Heart left ventricle (tissue), 16 donors: ENCODE measurements around the gene NKPD1. TPM values are rescaled to one million over a fixed set of nuclear protein-coding genes. Genes with fewer than 3 reads are reported as not detected.

Experiments
- ATAC-seq, 4 donors: fragments of 200-7000 bp; cut with Tn5 transposase; one replicate each; pipeline ENCODE4 v1.9.1; 2020 to 2022; ENCODE audit warnings: moderate library complexity in 4 of 4, mild to moderate bottlenecking in 3 of 4, moderate number of reproducible peaks in 1 of 4
- DNase-seq, 5 donors: peaks; one replicate each; pipeline ENCODE4 v3.0.0-alpha.2; 2020
- H3K27ac ChIP-seq, 12 donors: fragments of 200-600 bp; sonication (generic) in 4 of 12; one replicate each; pipeline versions ENCODE4 v1.5.0 to v1.8.0; 2016 to 2022; ENCODE audit warnings: mild to moderate bottlenecking in 2 of 12
- H3K27me3 ChIP-seq, 9 donors: fragments of 200-600 bp; sonication (generic) in 2 of 9; one replicate each; pipeline versions ENCODE4 v1.5.1 to v1.8.0; 2016 to 2022; ENCODE audit warnings: mild to moderate bottlenecking in 3 of 9
- H3K36me3 ChIP-seq, 9 donors: fragments of 200-600 bp; sonication (generic) in 2 of 9; one replicate each; pipeline versions ENCODE4 v1.5.0 to v1.8.0; 2018 to 2022; ENCODE audit warnings: mild to moderate bottlenecking in 2 of 9
- H3K4me1 ChIP-seq, 12 donors: fragments of 200-600 bp; sonication (generic) in 4 of 12; one replicate each; pipeline versions ENCODE4 v1.5.0 to v1.8.0; 2016 to 2022; ENCODE audit warnings: mild to moderate bottlenecking in 3 of 12
- H3K4me3 ChIP-seq, 12 donors: fragments of 200-600 bp; sonication (generic) in 4 of 12; one replicate each; pipeline versions ENCODE4 v1.5.0 to v1.8.0; 2017 to 2022; ENCODE audit warnings: mild to moderate bottlenecking in 9 of 12, moderate library complexity in 4 of 12
- H3K9me3 ChIP-seq, 12 donors: fragments of 200-600 bp; sonication (generic) in 4 of 12; one replicate each; pipeline versions ENCODE4 v1.5.0 to v1.8.0; 2016 to 2022; ENCODE audit warnings: mild to moderate bottlenecking in 1 of 12
- POLR2A ChIP-seq, 2 donors: fragments of 450-650 bp; IDR thresholded peaks; one replicate each; pipeline ENCODE4 v1.6.1; 2017; ENCODE audit warnings: antibody characterized with exemption in 2 of 2, mild to moderate bottlenecking in 2 of 2, moderate library complexity in 2 of 2
- WGBS, 4 donors: extraction: QIAGEN DNeasy Blood & Tissue Kit in 2 of 4; methylation state at CpG; one replicate each; pipeline versions ENCODE4 v1.1.5 to v1.1.7; 2013 to 2018; 5-methylcytosine and 5-hydroxymethylcytosine counted together
- intact Hi-C, 10 donors: fragments of 100-400 bp; cut with DNase I; formaldehyde crosslinking; loops; one replicate each; pipeline versions ENCODE4 v1.11.1 to v1.14.2; 2022
- polyA plus RNA-seq, 2 donors: library from polyadenylated mRNA; stranded (reverse); fragments of 200-250 nt; gene quantifications; one replicate each; pipeline ENCODE4 v1.2.3, GENCODE V29; 2013
- total RNA-seq, 9 donors: library from RNA; depleted of rRNA in 2 of 9; stranded (reverse); fragments of >200 nt in 2 of 9; fragmentation: NEBNext Ultra II Directional in 3 of 9; extraction: Animal tissue kit (Norgen Biotek cat#: 25700) in 3 of 9; gene quantifications; one replicate each; pipeline versions ENCODE4 v1.1.0 to v1.2.4, GENCODE V29; 2016 to 2023
- TF ChIP-seq, protein P1 (sequence below), 12 donors: fragments of 200-600 bp; sonication (generic) in 4 of 12; IDR thresholded peaks; one replicate each; pipeline versions ENCODE4 v1.5.0 to v1.8.0; 2018 to 2022; ENCODE audit warnings: antibody characterized with exemption in 12 of 12, mild to moderate bottlenecking in 5 of 12
- donor health status: ischemic (EF 13 %, LVEDD 7.1; RV severe dilation, severe dysfunction).
- donor health status: healthy with polysubstance abuse.
- donor health status: DM: no; HTN: yes; CAD: no.
- donor health status: DM: no; HTN: no; CAD: no.
- donor health status: ischemic (EF 25% LVEDD 6.9; RV normal size, moderate dysfunction).
- donor health status: ischemic (EF 25% LVEDD 5.7; RV mildly dilated, moderate dysfunction).
- donor health status: healthy.
- donor health status: DM: yes; HTN: yes; CAD: no.
- donor health status: ischemic (EF 35%, LVEDD 5.7; RV mildly dilated, moderate dysfunction).
- donor health status: nonischemic (EF 11% LVEDD 7.7; RV severe dilation, severe dysfunction).
- donor health status: DM: yes; HTN: yes; CAD: no.
- donor health status: PGD.
- donor health status: ischemic (EF 29% LVEDD 5.4; RV normal size, mild dysfunction).
- donor health status: nonischemic (EF 23%, LVEDD 6.1; RV moderate dilation, normal function).

Gene NKPD1
- total and polyA plus RNA-seq, 11 donors, result 0.09 to 0.28 (median 0.14) TPM; not detected in 7

DNA sequence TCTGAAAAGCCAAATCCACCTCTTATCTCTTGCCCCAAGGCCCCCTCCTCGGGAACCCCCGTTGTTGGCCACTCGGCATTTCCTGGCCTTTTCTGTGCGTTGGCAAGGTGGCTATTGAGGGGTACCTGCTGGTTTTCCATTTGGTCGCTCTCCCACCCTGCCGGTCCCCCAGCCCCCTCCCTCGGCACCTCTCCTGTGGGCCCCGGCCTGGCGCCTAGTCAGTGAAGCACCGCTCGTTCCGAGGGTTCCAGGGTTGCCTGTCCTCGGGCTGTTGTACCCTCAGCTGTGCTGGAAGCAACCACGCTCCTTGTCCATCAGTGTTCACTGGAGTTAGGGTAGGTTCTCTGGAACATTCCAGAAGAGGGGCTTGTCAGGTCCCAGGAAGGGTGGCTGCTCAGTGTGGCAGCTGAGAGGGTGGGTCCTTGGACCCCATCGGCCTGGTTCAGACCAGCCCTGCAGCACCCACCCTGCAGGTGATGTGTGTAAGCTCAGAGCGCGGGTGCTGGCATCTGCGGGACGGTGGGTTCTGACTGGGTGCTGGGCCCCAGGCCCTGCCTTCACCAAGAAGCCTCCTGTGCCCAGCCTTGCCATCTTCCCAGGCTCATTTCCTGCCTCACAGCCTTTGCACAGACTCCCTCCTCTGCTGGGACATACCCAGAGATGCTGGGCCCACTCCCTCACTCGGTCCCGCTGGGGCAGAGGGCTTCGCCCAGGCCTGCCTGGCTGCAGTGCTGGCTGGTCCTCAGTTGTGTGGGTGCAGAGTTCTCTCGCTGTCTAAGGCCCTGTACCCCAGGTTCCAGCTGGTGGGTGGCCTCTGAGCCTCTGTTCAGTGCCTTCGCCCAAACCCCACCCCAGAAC is 21.3 kb downstream of the NKPD1 start:
- H3K9me3 ChIP-seq, result no peaks in the 10 kb centered on the region

DNA sequence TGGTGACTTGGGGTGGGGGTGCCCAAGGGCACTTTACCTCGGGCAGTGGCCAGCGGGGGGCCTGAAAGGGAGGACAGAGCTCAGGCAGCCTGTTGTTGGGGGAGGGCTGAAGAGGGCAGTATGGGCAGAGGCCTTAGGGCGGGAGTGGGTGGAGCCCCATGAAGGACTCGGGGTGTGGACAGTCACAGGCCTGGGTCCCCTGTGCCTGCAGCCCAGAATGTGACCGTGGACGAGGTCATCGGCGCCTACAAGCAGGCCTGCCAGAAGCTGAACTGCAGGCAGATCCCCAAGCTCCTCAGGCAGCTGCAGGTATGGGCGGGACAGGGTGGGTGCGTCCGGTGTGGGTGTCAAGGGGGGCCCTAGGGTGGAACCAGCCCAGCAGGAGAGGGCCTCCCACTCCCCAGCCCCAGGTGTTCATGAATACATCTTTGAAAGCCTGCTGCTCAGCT is 22.5 kb downstream of the NKPD1 start:
- H3K27me3 ChIP-seq, result no peaks in the 10 kb centered on the region
- ATAC-seq (no peak), DNase-seq (no peak)
- H3K4me1 ChIP-seq, result peaks cover 0 to 25% (median 17%) of the 10 kb centered on the region in 12 donors
- WGBS, 4 donors, result 80 to 88% (median 85%) methylated on average over 10 to 11 of the region's 11 CpGs
- peaks cover 0 to 30% (median 22%) of the 10 kb centered on the region in 9 donors for H3K36me3 ChIP-seq
- no peaks in the 10 kb centered on the region for H3K9me3 ChIP-seq
- H3K4me3 ChIP-seq, result no peak overlapping the region
- TF ChIP-seq, protein P1, sequence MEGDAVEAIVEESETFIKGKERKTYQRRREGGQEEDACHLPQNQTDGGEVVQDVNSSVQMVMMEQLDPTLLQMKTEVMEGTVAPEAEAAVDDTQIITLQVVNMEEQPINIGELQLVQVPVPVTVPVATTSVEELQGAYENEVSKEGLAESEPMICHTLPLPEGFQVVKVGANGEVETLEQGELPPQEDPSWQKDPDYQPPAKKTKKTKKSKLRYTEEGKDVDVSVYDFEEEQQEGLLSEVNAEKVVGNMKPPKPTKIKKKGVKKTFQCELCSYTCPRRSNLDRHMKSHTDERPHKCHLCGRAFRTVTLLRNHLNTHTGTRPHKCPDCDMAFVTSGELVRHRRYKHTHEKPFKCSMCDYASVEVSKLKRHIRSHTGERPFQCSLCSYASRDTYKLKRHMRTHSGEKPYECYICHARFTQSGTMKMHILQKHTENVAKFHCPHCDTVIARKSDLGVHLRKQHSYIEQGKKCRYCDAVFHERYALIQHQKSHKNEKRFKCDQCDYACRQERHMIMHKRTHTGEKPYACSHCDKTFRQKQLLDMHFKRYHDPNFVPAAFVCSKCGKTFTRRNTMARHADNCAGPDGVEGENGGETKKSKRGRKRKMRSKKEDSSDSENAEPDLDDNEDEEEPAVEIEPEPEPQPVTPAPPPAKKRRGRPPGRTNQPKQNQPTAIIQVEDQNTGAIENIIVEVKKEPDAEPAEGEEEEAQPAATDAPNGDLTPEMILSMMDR (IDR thresholded peaks at IDR 0.05), result no peak
- no peak for TF ChIP-seq POLR2A (IDR thresholded peaks at IDR 0.05)
- H3K27ac ChIP-seq, result peak overlapping the region in 2 of 12 donors; percentile 13 to 32
- intact Hi-C loops, result no loop called here

More for the DNA sequence above, 21.3 kb downstream of the NKPD1 start:
- intact Hi-C loops, result no loop called here
- no peak for TF ChIP-seq POLR2A (IDR thresholded peaks at IDR 0.05)
- TF ChIP-seq, protein P1 (IDR thresholded peaks at IDR 0.05), result no peak
- ATAC-seq (no peak), DNase-seq (no peak)
- Histone ChIP-seq H3K4me3 (no peak overlapping the region), H3K27ac (no peak overlapping the region), H3K27me3 (no peaks in the 10 kb centered on the region), H3K4me1 (peaks cover 0 to 25% (median 17%) of the 10 kb centered on the region in 12 donors), H3K36me3 (peaks cover 0 to 39% (median 25%) of the 10 kb centered on the region in 9 donors)
- WGBS, 4 donors, result 94 to 97% (median 95%) methylated on average over 19 to 24 of the region's 24 CpGs

DNA sequence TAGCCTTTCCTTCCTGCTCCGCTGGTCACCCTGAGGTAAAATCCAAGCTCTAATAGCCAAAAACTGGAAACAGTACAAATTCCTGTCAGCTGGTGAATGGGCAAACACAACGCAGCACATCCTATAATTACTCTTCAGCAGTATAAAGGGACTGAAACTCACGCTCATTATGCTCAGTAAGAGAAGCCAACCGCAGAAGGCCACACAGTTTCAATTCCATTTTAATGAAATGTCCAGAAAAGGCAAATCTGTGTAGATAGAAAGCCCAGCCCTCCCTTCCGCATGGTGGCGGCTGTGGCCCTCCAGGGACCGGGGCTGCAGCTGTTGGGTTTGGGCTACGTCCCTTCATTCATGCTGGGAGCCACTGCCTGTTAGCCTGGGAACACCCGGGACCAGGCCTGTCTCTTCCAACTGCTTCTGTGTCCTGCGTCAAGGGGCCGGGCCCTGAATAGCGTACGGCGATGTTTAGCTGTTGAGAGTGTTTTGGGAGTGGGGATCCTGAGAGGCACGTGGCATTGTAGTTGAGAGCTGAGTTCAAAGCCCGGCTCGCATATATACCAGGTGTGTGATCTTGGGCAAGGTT is 23.5 kb downstream of the NKPD1 start:
- TF ChIP-seq POLR2A (IDR thresholded peaks at IDR 0.05), result no peak
- TF ChIP-seq, protein P1 (IDR thresholded peaks at IDR 0.05), result peak in 1 of 12 donors; percentile 13
- peak overlapping the region in 10 of 12 donors; percentile 10 to 71 (median 52) for H3K27ac ChIP-seq
- no peaks in the 10 kb centered on the region for H3K9me3 ChIP-seq
- peak in 4 of 5 donors; percentile 57 to 81 (median 62) for DNase-seq
- WGBS, 4 donors, result 52 to 73% (median 56%) methylated on average over 17 of the region's 17 CpGs
- peak overlapping the region in 2 of 12 donors; percentile 5 to 11 for H3K4me3 ChIP-seq
- ATAC-seq, result peak; percentile 58 to 88 (median 71)
- intact Hi-C loops, result no loop called here
- peaks cover 0 to 25% (median 17%) of the 10 kb centered on the region in 12 donors for H3K4me1 ChIP-seq
- H3K36me3 ChIP-seq, result peaks cover 0 to 20% (median 12%) of the 10 kb centered on the region in 9 donors
- H3K27me3 ChIP-seq, result no peaks in the 10 kb centered on the region
